ENCODE measurements around the gene HCN3.

GRCh38 chr1:155313261-155313660, 36.0 kb downstream of the HCN3 start:
- no peak for TF ChIP-seq EZH2 (IDR thresholded peaks at IDR 0.05)
- TF ChIP-seq CTCF (IDR thresholded peaks at IDR 0.05) = no peak
- no peak for TF ChIP-seq EZH2phosphoT487 (IDR thresholded peaks at IDR 0.05)
